ENCODE results near the gene KYAT1. TPM values are rescaled to one million over a fixed set of nuclear protein-coding genes. Genes with fewer than 3 reads are reported as not detected.
"Not testable (repeated sequence)": the region's sequence is repeated elsewhere in the genome, so short reads cannot be mapped to it uniquely, and the experiment has no call there.

The KYAT1 gene
- total RNA-seq, 1 donor from 2014 or later: 7.1 TPM

DNA sequence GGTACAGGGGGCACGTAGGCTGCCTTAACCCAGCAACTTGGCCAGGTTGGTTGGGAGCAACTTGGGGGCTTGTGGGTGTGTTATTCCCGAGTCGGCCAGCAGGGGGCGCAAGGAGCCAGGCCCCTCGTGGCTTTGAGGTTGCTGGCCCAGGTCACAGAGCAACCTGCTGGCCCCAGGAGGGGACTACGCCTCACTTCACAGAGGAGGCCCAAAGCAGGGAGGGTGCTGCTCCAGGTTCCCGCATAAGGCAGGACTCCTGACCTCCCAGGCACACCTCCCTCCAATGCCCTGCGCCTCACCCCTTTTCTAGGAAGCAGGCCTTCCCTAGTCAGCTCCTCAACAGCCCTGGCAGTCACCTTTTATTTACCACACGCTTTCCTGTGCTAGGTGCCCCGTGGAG lies 18.1 kb downstream of the KYAT1 start:
- TF ChIP-seq, protein P1, sequence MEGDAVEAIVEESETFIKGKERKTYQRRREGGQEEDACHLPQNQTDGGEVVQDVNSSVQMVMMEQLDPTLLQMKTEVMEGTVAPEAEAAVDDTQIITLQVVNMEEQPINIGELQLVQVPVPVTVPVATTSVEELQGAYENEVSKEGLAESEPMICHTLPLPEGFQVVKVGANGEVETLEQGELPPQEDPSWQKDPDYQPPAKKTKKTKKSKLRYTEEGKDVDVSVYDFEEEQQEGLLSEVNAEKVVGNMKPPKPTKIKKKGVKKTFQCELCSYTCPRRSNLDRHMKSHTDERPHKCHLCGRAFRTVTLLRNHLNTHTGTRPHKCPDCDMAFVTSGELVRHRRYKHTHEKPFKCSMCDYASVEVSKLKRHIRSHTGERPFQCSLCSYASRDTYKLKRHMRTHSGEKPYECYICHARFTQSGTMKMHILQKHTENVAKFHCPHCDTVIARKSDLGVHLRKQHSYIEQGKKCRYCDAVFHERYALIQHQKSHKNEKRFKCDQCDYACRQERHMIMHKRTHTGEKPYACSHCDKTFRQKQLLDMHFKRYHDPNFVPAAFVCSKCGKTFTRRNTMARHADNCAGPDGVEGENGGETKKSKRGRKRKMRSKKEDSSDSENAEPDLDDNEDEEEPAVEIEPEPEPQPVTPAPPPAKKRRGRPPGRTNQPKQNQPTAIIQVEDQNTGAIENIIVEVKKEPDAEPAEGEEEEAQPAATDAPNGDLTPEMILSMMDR (IDR thresholded peaks at IDR 0.05): peak; percentile 99
- Histone ChIP-seq H3K4me1 (peaks cover 12% of the 10 kb centered on the region), H3K27ac (peak overlapping the region; percentile 48), H3K4me3 (no peak overlapping the region), H3K27me3 (ENCODE audit: low read depth) (no peaks in the 10 kb centered on the region), H3K36me3 (no peaks in the 10 kb centered on the region), H3K9me3 (no peaks in the 10 kb centered on the region)
- intact Hi-C loops (cut with DNase I): loop anchor here (10.0 kb wide), 1 partner anchor 61 kb away; the partner anchor contains the start of gene PHYHD1
- DNase-seq (peak; percentile 87), ATAC-seq (peak; percentile 89 to 92)

DNA sequence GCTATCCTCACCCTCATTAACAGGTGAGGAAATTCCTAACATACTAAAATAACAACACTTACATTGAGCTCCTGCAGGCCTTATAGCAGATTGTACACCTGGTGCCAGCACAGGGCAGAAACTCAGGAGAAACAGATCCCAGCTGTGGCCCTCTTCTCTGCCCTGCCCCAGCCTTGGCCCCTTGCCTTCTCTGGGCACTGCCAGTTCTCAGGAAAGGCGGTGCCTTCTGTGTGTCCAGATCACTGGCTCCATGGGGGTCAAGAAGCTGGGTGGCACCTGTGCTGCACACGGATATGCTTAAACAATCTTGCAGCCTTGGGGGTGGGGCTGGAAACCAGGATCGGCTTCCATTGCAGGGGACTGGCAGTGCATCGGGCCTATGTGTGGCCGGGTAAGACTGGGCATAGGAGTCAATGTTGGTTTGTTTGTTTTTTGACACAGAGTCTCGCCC lies 19.3 kb downstream of the KYAT1 start:
- intact Hi-C loops (cut with DNase I): loop anchor here (10.0 kb wide), 1 partner anchor 62 kb away; the partner anchor contains the start of gene PHYHD1
- Histone ChIP-seq H3K9me3 (no peaks in the 10 kb centered on the region), H3K4me3 (no peak overlapping the region), H3K36me3 (no peaks in the 10 kb centered on the region), H3K27me3 (ENCODE audit: low read depth) (no peaks in the 10 kb centered on the region), H3K4me1 (peaks cover 12% of the 10 kb centered on the region), H3K27ac (peak overlapping the region; percentile 24)
- DNase-seq (peak; percentile 74), ATAC-seq (peak; percentile 59 to 76)
- TF ChIP-seq, protein P1 (IDR thresholded peaks at IDR 0.05): no peak

DNA sequence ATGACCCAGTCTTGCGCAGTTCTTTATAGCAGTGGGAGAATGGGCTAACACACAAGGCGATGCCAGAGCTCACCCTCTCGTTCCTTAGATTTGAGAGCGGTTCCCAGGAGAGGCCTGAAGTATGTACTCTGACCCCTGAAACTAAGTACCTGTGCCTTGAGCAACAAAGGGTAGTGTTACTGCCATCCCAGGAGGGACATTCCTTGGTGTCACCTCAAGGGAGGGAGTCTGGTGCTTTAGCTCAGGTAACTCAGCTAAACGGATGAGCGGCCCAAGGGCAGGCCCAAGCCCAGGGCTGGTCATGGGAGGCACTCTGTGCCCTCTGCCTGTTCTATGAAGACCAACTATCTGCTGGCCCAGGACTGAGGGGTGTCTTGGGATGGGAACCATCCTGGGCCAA lies 20.2 kb downstream of the KYAT1 start:
- H3K9me3 ChIP-seq: no peaks in the 10 kb centered on the region
- DNase-seq: peak; percentile 20
- ATAC-seq: peak; percentile 51 to 62
- H3K36me3 ChIP-seq: no peaks in the 10 kb centered on the region
- H3K4me1 ChIP-seq: peaks cover 12% of the 10 kb centered on the region
- no peak overlapping the region for H3K4me3 ChIP-seq
- intact Hi-C loops (cut with DNase I): loop anchor here (10.0 kb wide), 1 partner anchor 63 kb away; the partner anchor contains the start of gene PHYHD1
- no peaks in the 10 kb centered on the region for H3K27me3 ChIP-seq (ENCODE audit: low read depth)
- H3K27ac ChIP-seq: peak overlapping the region; percentile 53
- TF ChIP-seq, protein P1 (IDR thresholded peaks at IDR 0.05): no peak

DNA sequence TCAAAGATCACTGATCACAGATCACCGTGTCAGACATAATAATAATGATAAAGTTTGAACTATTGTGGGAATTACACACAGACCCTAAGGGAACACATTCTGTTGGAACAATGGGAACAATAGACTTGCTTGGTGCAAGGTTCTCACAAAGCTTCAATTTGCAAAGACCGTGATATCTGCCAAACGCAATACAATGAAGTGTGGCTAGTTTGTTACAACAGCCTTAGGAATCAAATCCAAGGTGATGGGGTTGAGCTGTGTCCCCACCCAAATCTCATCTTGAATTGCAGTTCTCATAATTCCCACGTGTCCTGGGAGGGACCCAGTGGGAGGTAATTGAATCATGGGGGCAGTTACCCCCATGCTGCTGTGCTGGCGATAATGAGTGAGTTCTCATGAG lies 20.8 kb downstream of the KYAT1 start:
- Histone ChIP-seq H3K4me1 (peaks cover 12% of the 10 kb centered on the region), H3K36me3 (no peaks in the 10 kb centered on the region), H3K27ac (peak overlapping the region; percentile 53), H3K4me3 (no peak overlapping the region), H3K9me3 (no peaks in the 10 kb centered on the region), H3K27me3 (ENCODE audit: low read depth) (no peaks in the 10 kb centered on the region)
- no peak for DNase-seq
- TF ChIP-seq, protein P1 (IDR thresholded peaks at IDR 0.05): no peak
- no peak for ATAC-seq
- intact Hi-C loops (cut with DNase I): loop anchor here (10.0 kb wide), 1 partner anchor 64 kb away; the partner anchor contains the start of gene PHYHD1

DNA sequence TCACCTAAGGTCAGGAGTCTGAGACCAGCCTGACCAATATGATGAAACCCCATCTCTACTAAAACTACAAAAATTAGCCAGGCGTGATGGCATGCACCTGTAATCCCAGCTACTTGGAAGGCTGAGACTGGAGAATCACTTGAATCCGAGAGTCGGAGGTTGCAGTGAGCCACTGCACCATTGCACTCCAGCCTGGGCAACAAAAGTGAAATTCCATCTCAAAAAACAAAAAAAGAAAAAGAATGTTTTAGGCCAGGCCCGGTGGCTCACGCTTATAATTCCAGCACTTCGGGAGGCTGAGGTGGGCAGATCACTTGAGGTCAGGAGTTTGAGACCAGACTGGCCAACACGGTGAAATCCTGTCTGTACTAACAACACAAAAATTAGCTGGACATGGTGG lies 23.3 kb downstream of the KYAT1 start:
- H3K27me3 ChIP-seq (ENCODE audit: low read depth); H3K4me1 ChIP-seq; H3K27ac ChIP-seq; ATAC-seq; H3K9me3 ChIP-seq; H3K4me3 ChIP-seq; H3K36me3 ChIP-seq; intact Hi-C loops (cut with DNase I): not testable (repeated sequence)
- peak; percentile 6 for DNase-seq

DNA sequence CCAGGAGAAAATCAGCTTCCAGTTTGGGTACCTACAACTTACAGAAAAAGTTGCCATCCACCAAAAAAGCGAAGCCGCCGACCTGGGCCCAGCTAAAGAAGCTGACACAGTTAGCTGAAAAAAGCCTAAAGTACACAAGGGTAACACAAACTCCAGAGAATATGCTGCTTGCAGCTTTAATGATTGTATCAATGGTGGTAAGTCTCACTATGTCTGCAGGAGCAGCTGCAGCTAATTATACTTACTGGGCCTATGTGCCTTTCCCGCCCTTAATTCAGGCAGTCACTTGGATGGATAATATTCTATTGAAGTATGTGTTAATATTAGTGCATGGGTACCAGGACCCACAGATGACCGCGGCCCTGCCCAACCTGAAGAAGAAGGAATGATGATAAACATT lies 27.3 kb downstream of the KYAT1 start:
- ATAC-seq; intact Hi-C loops (cut with DNase I); H3K4me1 ChIP-seq: not testable (repeated sequence)

DNA sequence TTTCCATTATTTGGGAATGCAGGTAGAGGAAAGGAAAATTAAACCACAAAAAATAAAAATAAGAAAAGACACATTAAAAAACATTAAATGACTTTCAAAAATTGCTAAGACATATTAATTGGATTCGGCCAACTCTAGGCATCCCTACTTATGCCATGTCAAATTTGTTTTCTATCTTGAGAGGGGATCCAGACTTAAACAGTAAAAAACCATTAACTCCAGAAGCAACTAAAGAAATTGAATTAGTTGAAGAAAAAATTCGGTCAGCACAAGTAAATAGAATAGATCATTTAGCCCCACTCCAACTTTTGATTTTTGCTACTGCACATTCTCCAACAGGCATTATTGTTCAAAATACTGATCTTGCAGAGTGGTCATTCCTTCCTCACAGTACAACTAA lies 29.1 kb downstream of the KYAT1 start:
- H3K4me1 ChIP-seq; H3K27me3 ChIP-seq (ENCODE audit: low read depth); H3K36me3 ChIP-seq; intact Hi-C loops (cut with DNase I); DNase-seq; H3K4me3 ChIP-seq; ATAC-seq; H3K9me3 ChIP-seq; H3K27ac ChIP-seq: not testable (repeated sequence)

More for the DNA sequence above, 27.3 kb downstream of the KYAT1 start:
- H3K9me3 ChIP-seq; H3K27ac ChIP-seq; H3K36me3 ChIP-seq; H3K4me3 ChIP-seq; H3K27me3 ChIP-seq (ENCODE audit: low read depth): not testable (repeated sequence)
- DNase-seq: peak; percentile 19

Data from lower lobe of right lung (tissue), 2 donors.